Measurements from ENCODE around the gene SLC51B. TPM values are rescaled to one million over a fixed set of nuclear protein-coding genes. Genes with fewer than 3 reads are reported as not detected.

Gene SLC51B
- total RNA-seq, 1 donor from 2014 or later, result not detected

- TF ChIP-seq CTCF (conservative IDR thresholded peaks at IDR 0.05; ENCODE audit: low read depth, low read length), result no peak
- H3K4me3 ChIP-seq (ENCODE audit: low read depth, low read length), result peak overlapping the region; percentile 86
- no peak for DNase-seq (ENCODE audit: low read depth)
Observed at GRCh38 chr15:65029736-65030208, 15.4 kb upstream of the SLC51B start.

GRCh38 chr15:65032801-65033537, 12.2 kb upstream of the SLC51B start:
- DNase-seq (ENCODE audit: low read depth), result no peak
- peak; percentile 95 for TF ChIP-seq CTCF (conservative IDR thresholded peaks at IDR 0.05; ENCODE audit: low read depth, low read length)
- H3K4me3 ChIP-seq (ENCODE audit: low read depth, low read length), result no peak overlapping the region

- H3K4me3 ChIP-seq (ENCODE audit: low read depth, low read length), result no peak overlapping the region
- peak; percentile 76 for TF ChIP-seq CTCF (conservative IDR thresholded peaks at IDR 0.05; ENCODE audit: low read depth, low read length)
- DNase-seq (ENCODE audit: low read depth), result no peak
Observed at GRCh38 chr15:65033659-65034269, 11.4 kb upstream of the SLC51B start.

GRCh38 chr15:65034719-65035118, 10.5 kb upstream of the SLC51B start:
- DNase-seq (ENCODE audit: low read depth), result no peak
- no peak for TF ChIP-seq CTCF (conservative IDR thresholded peaks at IDR 0.05; ENCODE audit: low read depth, low read length)

DNA sequence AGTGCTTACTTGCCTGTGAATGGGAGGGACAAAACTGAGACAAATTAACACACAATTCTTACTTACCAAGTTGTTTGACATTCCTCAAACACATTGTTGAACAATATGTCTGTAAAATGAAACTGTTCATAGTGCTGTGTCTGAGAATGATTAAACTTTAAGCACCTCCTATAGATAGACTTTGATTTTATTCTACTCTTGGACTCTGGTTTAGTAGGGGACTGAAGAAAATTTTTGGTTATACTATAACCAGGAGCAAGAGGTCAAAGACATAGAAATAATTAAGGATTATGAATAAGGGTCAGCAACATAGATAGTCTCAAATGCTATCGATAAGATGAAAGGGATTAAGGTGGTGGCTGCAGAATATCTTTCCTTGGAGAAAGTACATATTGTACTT, 7.9 kb upstream of the SLC51B start:
- no peak for TF ChIP-seq CTCF (conservative IDR thresholded peaks at IDR 0.05; ENCODE audit: low read depth, low read length)
- no peak overlapping the region for H3K4me3 ChIP-seq (ENCODE audit: low read depth, low read length)

More at GRCh38 chr15:65034719-65035118, 10.5 kb upstream of the SLC51B start:
- no peak overlapping the region for H3K4me3 ChIP-seq (ENCODE audit: low read depth, low read length)

GRCh38 chr15:65038428-65038827, 6.8 kb upstream of the SLC51B start:
- no peak for DNase-seq (ENCODE audit: low read depth)
- no peak for TF ChIP-seq CTCF (conservative IDR thresholded peaks at IDR 0.05; ENCODE audit: low read depth, low read length)
- no peak overlapping the region for H3K4me3 ChIP-seq (ENCODE audit: low read depth, low read length)

More for the DNA sequence above, 7.9 kb upstream of the SLC51B start:
- no peak for DNase-seq (ENCODE audit: low read depth)
